Fibroblast of gingiva (primary cell): ENCODE results near the gene EIF4EBP2.

Experiments
- DNase-seq: peaks from one replicate; pipeline ENCODE4 v3.0.0-alpha.2; 2011; ENCODE audit warnings: low read depth

Gene EIF4EBP2

GRCh38 chr10:70404036-70404786 is at the start of gene EIF4EBP2:
EIF4EBP2 (plus strand) TSS chr10:70404145; CDS start chr10:70404402, 257 bp downstream.
- peak; percentile 96 for DNase-seq

- DNase-seq, result no peak
Observed at GRCh38 chr10:70354556-70354955, 49.4 kb upstream of the EIF4EBP2 start.

GRCh38 chr10:70355051-70356021 is 48.6 kb upstream of the EIF4EBP2 start:
- DNase-seq, result no peak

GRCh38 chr10:70357565-70357964 is 46.4 kb upstream of the EIF4EBP2 start:
- no peak for DNase-seq

GRCh38 chr10:70358446-70358845 is 45.5 kb upstream of the EIF4EBP2 start:
- DNase-seq, result no peak

GRCh38 chr10:70359017-70359550 is 44.9 kb upstream of the EIF4EBP2 start:
- no peak for DNase-seq

- DNase-seq, result no peak
Observed at GRCh38 chr10:70360215-70360614, 43.7 kb upstream of the EIF4EBP2 start.

- DNase-seq, result no peak
Observed at GRCh38 chr10:70362328-70362727, 41.6 kb upstream of the EIF4EBP2 start.

GRCh38 chr10:70363292-70363691 is 40.7 kb upstream of the EIF4EBP2 start:
- DNase-seq, result no peak

- peak; percentile 99 for DNase-seq
Observed at GRCh38 chr10:70363971-70364771, 39.8 kb upstream of the EIF4EBP2 start.

GRCh38 chr10:70364772-70365091 is 39.2 kb upstream of the EIF4EBP2 start:
- DNase-seq, result no peak

GRCh38 chr10:70367195-70367796 is 36.6 kb upstream of the EIF4EBP2 start:
- DNase-seq, result peak; percentile 23

GRCh38 chr10:70368774-70369482 is 35.0 kb upstream of the EIF4EBP2 start:
- DNase-seq, result no peak

- DNase-seq, result no peak
Observed at GRCh38 chr10:70369498-70370018, 34.4 kb upstream of the EIF4EBP2 start.

- no peak for DNase-seq
Observed at GRCh38 chr10:70370766-70371165, 33.2 kb upstream of the EIF4EBP2 start.

- no peak for DNase-seq
Observed at GRCh38 chr10:70371846-70372245, 32.1 kb upstream of the EIF4EBP2 start.

- no peak for DNase-seq
Observed at GRCh38 chr10:70374775-70375614, 28.9 kb upstream of the EIF4EBP2 start.

GRCh38 chr10:70376436-70377378 is 27.2 kb upstream of the EIF4EBP2 start:
- no peak for DNase-seq

- DNase-seq, result peak; percentile 38
Observed at GRCh38 chr10:70378122-70378521, 25.8 kb upstream of the EIF4EBP2 start.
